B cell (primary cell): ENCODE measurements around the gene CABLES2. TPM values are rescaled to one million over a fixed set of nuclear protein-coding genes. Genes with fewer than 3 reads are reported as not detected.

ENCODE experiments used
- ATAC-seq: fragments of 200-7000 bp; cut with Tn5 transposase; one replicate; pipeline ENCODE4 v1.10.0; 2021; ENCODE audit warnings: low read depth, mild to moderate bottlenecking, moderate number of reproducible peaks, moderate library complexity
- CTCF ChIA-PET: fragments of 350-600 bp; sonication (Branson Sonifier 250); formaldehyde crosslinking; loops from one replicate; lab custom pipeline; 2021; ENCODE audit warnings: antibody characterized with exemption, inconsistent platforms; lab: Charles Lee
- POLR2A ChIA-PET: fragments of 350-600 bp; sonication (Branson Sonifier 250); formaldehyde crosslinking; loops from one replicate; lab custom pipeline; 2021; ENCODE audit warnings: antibody characterized with exemption; lab: Charles Lee
- DNase-seq: peaks from one replicate; pipeline ENCODE4 v3.0.0; 2013
- H2AFZ ChIP-seq: 2 replicates; pipeline ENCODE4 v1.6.1; 2012; ENCODE audit warnings: mild to moderate bottlenecking, low read depth, low read length; ENCODE audit not compliant: insufficient read depth, poor library complexity, severe bottlenecking
- H3K27ac ChIP-seq, 2 donors: 1 replicate in 1 of 2; 2 replicates in 1 of 2; pipeline ENCODE4 v1.5.1; 2012 to 2013; ENCODE audit warnings: low read length in 2 of 2, mild to moderate bottlenecking in 2 of 2, moderate library complexity in 1 of 2
- H3K27me3 ChIP-seq, 4 experiments: fragments of 200-600 bp in 1 of 4; sonication (generic) in 1 of 4; replicated peaks in 1 of 4; 1 replicate in 2 of 4; 2 replicates in 2 of 4; pipeline versions ENCODE4 v1.6.1 to v1.7.0; 2013 to 2016; ENCODE audit warnings: low read length in 3 of 4, mild to moderate bottlenecking in 2 of 4, mixed read lengths in 1 of 4, moderate library complexity in 1 of 4; ENCODE audit not compliant: insufficient read depth in 4 of 4, control insufficient read depth in 3 of 4; ENCODE audit errors: control extremely low read depth in 1 of 4
- H3K36me3 ChIP-seq, 2 experiments: replicated peaks in 1 of 2; 1 replicate in 1 of 2; 2 replicates in 1 of 2; pipeline versions ENCODE4 v1.6.1 to v1.7.1; 2013; ENCODE audit warnings: low read length in 1 of 2; ENCODE audit not compliant: insufficient read depth in 2 of 2, control insufficient read depth in 1 of 2; ENCODE audit errors: control extremely low read depth in 1 of 2, extremely low read depth in 1 of 2
- H3K4me1 ChIP-seq, 2 donors: fragments of 200-600 bp in 1 of 2; sonication (generic) in 1 of 2; 1 replicate in 1 of 2; 2 replicates in 1 of 2; pipeline versions ENCODE4 v1.5.1 to v1.6.1; 2013 to 2017; ENCODE audit warnings: low read length in 2 of 2; ENCODE audit not compliant: control insufficient read depth in 2 of 2, insufficient read depth in 2 of 2
- H3K4me2 ChIP-seq: replicated peaks from 2 replicates; pipeline ENCODE3; 2012; ENCODE audit warnings: mild to moderate bottlenecking, low read depth, low read length; ENCODE audit not compliant: poor library complexity, severe bottlenecking
- H3K4me3 ChIP-seq, 5 experiments: fragments of 200-600 bp in 1 of 5; sonication (generic) in 1 of 5; 1 replicate in 3 of 5; 2 replicates in 2 of 5; pipeline versions ENCODE4 v1.5.1 to v1.7.0; 2011 to 2016; ENCODE audit warnings: low read length in 4 of 5, mild to moderate bottlenecking in 4 of 5, low read depth in 2 of 5, control low read depth in 1 of 5, moderate library complexity in 1 of 5; ENCODE audit not compliant: insufficient read depth in 1 of 5; ENCODE audit errors: control extremely low read depth in 1 of 5, extremely low read depth in 1 of 5
- H3K79me2 ChIP-seq: fragments of 200-600 bp; sonication (generic); one replicate; pipeline ENCODE4 v1.6.0; 2016; ENCODE audit warnings: low read length; ENCODE audit not compliant: control insufficient read depth, insufficient read depth
- H3K9ac ChIP-seq: fragments of 200-600 bp; sonication (generic); 2 replicates; pipeline ENCODE4 v1.6.1; 2017; ENCODE audit warnings: mild to moderate bottlenecking, low read length, moderate library complexity
- H3K9me3 ChIP-seq, 3 donors: one replicate each; pipeline versions ENCODE4 v1.6.1 to v1.7.1; 2013; ENCODE audit warnings: low read length in 2 of 3; ENCODE audit not compliant: control insufficient read depth in 2 of 3, insufficient read depth in 1 of 3; ENCODE audit errors: control extremely low read depth in 1 of 3
- H4K20me1 ChIP-seq: 2 replicates; pipeline ENCODE4 v1.6.0; 2012; ENCODE audit warnings: mild to moderate bottlenecking, low read length; ENCODE audit not compliant: insufficient read depth, control insufficient read depth, poor library complexity, severe bottlenecking
- H3K27ac Mint-ChIP-seq: one replicate; pipeline ENCODE4 v1.8.0; 2021; ENCODE audit warnings: mixed read lengths
- H3K27me3 Mint-ChIP-seq: one replicate; pipeline ENCODE4 v1.8.0; 2021; ENCODE audit warnings: mixed read lengths
- H3K4me1 Mint-ChIP-seq: one replicate; pipeline ENCODE4 v1.8.0; 2021; ENCODE audit warnings: mixed read lengths
- H3K4me3 Mint-ChIP-seq: one replicate; pipeline ENCODE4 v1.8.0; 2021; ENCODE audit warnings: mixed read lengths
- H3K9me3 Mint-ChIP-seq: one replicate; pipeline ENCODE4 v1.8.0; 2022; ENCODE audit warnings: mixed read lengths; ENCODE audit not compliant: insufficient read depth
- CTCF ChIP-seq: fragments of 200-600 bp; IDR thresholded peaks from one replicate; pipeline ENCODE4 v1.8.0; 2022; ENCODE audit warnings: antibody characterized with exemption, mild to moderate bottlenecking
- EZH2 ChIP-seq: IDR thresholded peaks from 2 replicates; pipeline ENCODE4 v1.6.1; 2012; ENCODE audit warnings: borderline replicate concordance, low read depth, mild to moderate bottlenecking, moderate library complexity, low read length; ENCODE audit not compliant: insufficient read depth, poor library complexity, severe bottlenecking
- WGBS: methylation state at CpG from one replicate; pipeline ENCODE4 v1.1.5; 2013; ENCODE audit warnings: missing lambda C conversion rate; ENCODE audit not compliant: insufficient coverage; 5-methylcytosine and 5-hydroxymethylcytosine counted together
- intact Hi-C: fragments of 100-400 bp; cut with micrococcal nuclease; formaldehyde crosslinking; loops from one replicate; pipeline ENCODE4 v1.10.0; 2022
- polyA plus RNA-seq: library from polyadenylated mRNA; depleted of rRNA; stranded (reverse); fragments of >200 nt; gene quantifications from 2 replicates; pipeline ENCODE4 v1.2.3, GENCODE V29; 2012
- total RNA-seq, 2 donors: library from RNA; stranded (reverse); fragments of 120-200 nt in 1 of 2; gene quantifications; 1 replicate in 1 of 2; 2 replicates in 1 of 2; pipeline versions ENCODE4 v1.2.3 to v1.2.4, GENCODE V29; 2013 to 2022

The CABLES2 gene
- total and polyA plus RNA-seq, 2 donors (not counting 1 experiment from before 2014, with no cell fraction given) = 4.8 to 8.2 TPM

- H2AFZ ChIP-seq = no peak overlapping the region
- ChIA-PET CTCF (interaction anchor here (1.3 kb wide), 1 partner anchor 22 kb away, joined by 4 read pairs; no protein-coding TSS in a partner anchor), POLR2A (interaction anchor here (0.8 kb wide), 1 partner anchor 113 kb away, joined by 3 read pairs; no protein-coding TSS in a partner anchor)
- peaks cover 23% of the 10 kb centered on the region for H3K79me2 ChIP-seq
- H3K27me3 ChIP-seq = no peaks in the 10 kb centered on the region
- no peak overlapping the region for H3K9ac ChIP-seq
- no peak overlapping the region for H3K4me2 ChIP-seq
- peaks cover 9% of the 10 kb centered on the region for H4K20me1 ChIP-seq
- H3K27ac Mint-ChIP-seq = no peak overlapping the region
- H3K9me3 ChIP-seq = no peaks in the 10 kb centered on the region
- peak overlapping the region; percentile 42 for H3K4me3 Mint-ChIP-seq
- no peaks in the 10 kb centered on the region for H3K36me3 ChIP-seq
- DNase-seq = no peak
- 97% methylated on average over 8 of the region's 9 CpGs for WGBS
- TF ChIP-seq CTCF (no peak), EZH2 (no peak)
- peaks cover 30% of the 10 kb centered on the region for H3K4me1 Mint-ChIP-seq
- no peaks in the 10 kb centered on the region for H3K27me3 Mint-ChIP-seq
- peaks cover 18 to 37% of the 10 kb centered on the region in 2 donors for H3K4me1 ChIP-seq
- no peak for ATAC-seq
- H3K9me3 Mint-ChIP-seq = no peaks in the 10 kb centered on the region
- intact Hi-C loops = no loop called here
- no peak overlapping the region for H3K4me3 ChIP-seq
- no peak overlapping the region for H3K27ac ChIP-seq
These were observed 2.9 kb downstream of the CABLES2 start for GRCh38 chr20:62404112-62404665.

DNA sequence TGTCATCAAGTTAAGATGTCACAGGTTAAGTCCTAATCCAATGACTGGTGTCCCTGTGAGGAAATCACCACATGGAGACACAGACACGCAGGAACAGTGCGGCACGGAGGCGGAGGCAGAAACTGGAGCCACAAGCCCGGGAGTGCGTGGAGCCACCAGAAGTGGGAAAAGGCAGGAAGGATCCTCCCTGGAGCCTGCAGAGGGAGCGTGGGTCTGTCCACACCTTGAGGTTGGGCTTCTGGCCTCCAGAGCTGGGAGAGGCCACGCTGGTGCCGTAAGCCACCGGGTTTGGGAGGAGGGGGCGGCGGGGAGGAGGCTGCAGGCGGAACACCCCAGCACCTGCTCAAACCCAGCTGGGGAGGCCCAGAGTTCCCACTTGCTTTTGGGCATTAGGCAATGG, 3.8 kb downstream of the CABLES2 start:
- H3K27ac ChIP-seq = no peak overlapping the region
- no peak overlapping the region for H3K4me3 ChIP-seq
- H3K36me3 ChIP-seq = no peaks in the 10 kb centered on the region
- ChIA-PET POLR2A (no interaction called here), CTCF (no interaction called here)
- no peak overlapping the region for H3K4me2 ChIP-seq
- peaks cover 9% of the 10 kb centered on the region for H4K20me1 ChIP-seq
- no peak overlapping the region for H3K9ac ChIP-seq
- H3K79me2 ChIP-seq = peaks cover 23% of the 10 kb centered on the region
- H3K27me3 ChIP-seq = no peaks in the 10 kb centered on the region
- peaks cover 0 to 4% (median 0%) of the 10 kb centered on the region in 3 donors for H3K9me3 ChIP-seq
- ATAC-seq (no peak), DNase-seq (no peak)
- intact Hi-C loops = no loop called here
- peaks cover 18 to 37% of the 10 kb centered on the region in 2 donors for H3K4me1 ChIP-seq
- 94% methylated on average over 13 of the region's 13 CpGs for WGBS
- TF ChIP-seq CTCF (no peak), EZH2 (no peak)
- no peaks in the 10 kb centered on the region for H3K9me3 Mint-ChIP-seq
- no peak overlapping the region for H3K27ac Mint-ChIP-seq
- no peak overlapping the region for H3K4me3 Mint-ChIP-seq
- H3K27me3 Mint-ChIP-seq = no peaks in the 10 kb centered on the region
- peaks cover 30% of the 10 kb centered on the region for H3K4me1 Mint-ChIP-seq
- no peak overlapping the region for H2AFZ ChIP-seq
